HepG2 (cell line): ENCODE results near the gene SPSB2. TPM values are rescaled to one million over a fixed set of nuclear protein-coding genes. Genes with fewer than 3 reads are reported as not detected.

Experiments
- ERF ChIP-seq: IDR thresholded peaks from 2 replicates; pipeline ENCODE4 v1.6.1; 2018; ENCODE audit warnings: missing biosample characterization, missing genetic modification reagents
- GATAD1 ChIP-seq: IDR thresholded peaks from 2 replicates; pipeline ENCODE4 v1.6.1; 2016; ENCODE audit warnings: missing genetic modification reagents, missing compliant biosample characterization
- JUND ChIP-seq: sonication (generic); formaldehyde crosslinking; IDR thresholded peaks from 2 replicates; pipeline ENCODE4 v1.8.0; 2022; ENCODE audit warnings: mild to moderate bottlenecking, missing genetic modification reagents
- MYC ChIP-seq: sonication (generic); formaldehyde crosslinking; IDR thresholded peaks from 2 replicates; pipeline ENCODE4 v1.9.0; 2021; ENCODE audit warnings: missing genetic modification reagents, borderline replicate concordance
- RAD51 ChIP-seq: fragments of 450-650 bp; IDR thresholded peaks from 2 replicates; pipeline ENCODE4 v1.6.1; 2016; ENCODE audit warnings: borderline replicate concordance
- SNRNP70 ChIP-seq: fragments of 200-400 bp; formaldehyde crosslinking; IDR thresholded peaks from 2 replicates; pipeline ENCODE4 v1.6.1; 2017; ENCODE audit warnings: mild to moderate bottlenecking, low read depth, low read length, moderate library complexity
- ZNF383 ChIP-seq: sonication (generic); formaldehyde crosslinking; IDR thresholded peaks from 2 replicates; pipeline ENCODE4 v1.4.0; 2020; ENCODE audit warnings: missing genetic modification reagents, mild to moderate bottlenecking, borderline replicate concordance
- ZNF891 ChIP-seq: sonication (generic); formaldehyde crosslinking; IDR thresholded peaks from 2 replicates; pipeline ENCODE4 v1.5.0; 2020; ENCODE audit warnings: mild to moderate bottlenecking, missing genetic modification reagents
- polyA plus RNA-seq, 8 experiments: library from polyadenylated mRNA; depleted of rRNA in 3 of 8; stranded (reverse) in 7 of 8; unstranded in 1 of 8; fragments of >200 nt; fragmentation: Illumina TruSeq in 4 of 8; extraction: Trizol in 4 of 8; gene quantifications; 2 replicates each; pipeline versions ENCODE4 v1.2.1 to v1.2.3, GENCODE V29; 2011 to 2016; ENCODE audit warnings: low read depth in 4 of 8, missing spikeins in 1 of 8, mixed read lengths in 1 of 8; ENCODE audit not compliant: insufficient read depth in 1 of 8
- total RNA-seq, 5 experiments: library from RNA; depleted of rRNA; stranded (reverse); fragments of >200 nt; fragmentation: Illumina TruSeq; extraction: Trizol; gene quantifications; 2 replicates each; pipeline ENCODE4 v1.2.3, GENCODE V29; 2016; ENCODE audit warnings: low read depth in 1 of 5
- TF ChIP-seq, protein P1 (sequence below): sonication (generic); formaldehyde crosslinking; IDR thresholded peaks from 2 replicates; pipeline ENCODE4 v1.4.0; 2020; ENCODE audit warnings: missing genetic modification reagents
- TF ChIP-seq, protein P2 (sequence below): sonication (generic); formaldehyde crosslinking; IDR thresholded peaks from 2 replicates; pipeline ENCODE4 v1.9.0; 2021; ENCODE audit warnings: missing genetic modification reagents, borderline replicate concordance
- TF ChIP-seq, protein P3 (sequence below): fragments of 450-650 bp; IDR thresholded peaks from 2 replicates; pipeline ENCODE4 v1.6.1; 2017; ENCODE audit warnings: mild to moderate bottlenecking
- TF ChIP-seq, protein P4 (sequence below): sonication (generic); formaldehyde crosslinking; IDR thresholded peaks from 2 replicates; pipeline ENCODE4 v1.4.0; 2020; ENCODE audit warnings: missing genetic modification reagents, mild to moderate bottlenecking, borderline replicate concordance
- TF ChIP-seq, protein P5 (sequence below): sonication (generic); formaldehyde crosslinking; IDR thresholded peaks from 2 replicates; pipeline ENCODE4 v1.5.0; 2020; ENCODE audit warnings: mild to moderate bottlenecking, missing genetic modification reagents, borderline replicate concordance

The SPSB2 gene
- total and polyA plus RNA-seq, 2 of the 13 experiments (the other 11 are each of a cell fraction or from before 2014, with no cell fraction given) = 2.0 to 6.2 TPM

DNA sequence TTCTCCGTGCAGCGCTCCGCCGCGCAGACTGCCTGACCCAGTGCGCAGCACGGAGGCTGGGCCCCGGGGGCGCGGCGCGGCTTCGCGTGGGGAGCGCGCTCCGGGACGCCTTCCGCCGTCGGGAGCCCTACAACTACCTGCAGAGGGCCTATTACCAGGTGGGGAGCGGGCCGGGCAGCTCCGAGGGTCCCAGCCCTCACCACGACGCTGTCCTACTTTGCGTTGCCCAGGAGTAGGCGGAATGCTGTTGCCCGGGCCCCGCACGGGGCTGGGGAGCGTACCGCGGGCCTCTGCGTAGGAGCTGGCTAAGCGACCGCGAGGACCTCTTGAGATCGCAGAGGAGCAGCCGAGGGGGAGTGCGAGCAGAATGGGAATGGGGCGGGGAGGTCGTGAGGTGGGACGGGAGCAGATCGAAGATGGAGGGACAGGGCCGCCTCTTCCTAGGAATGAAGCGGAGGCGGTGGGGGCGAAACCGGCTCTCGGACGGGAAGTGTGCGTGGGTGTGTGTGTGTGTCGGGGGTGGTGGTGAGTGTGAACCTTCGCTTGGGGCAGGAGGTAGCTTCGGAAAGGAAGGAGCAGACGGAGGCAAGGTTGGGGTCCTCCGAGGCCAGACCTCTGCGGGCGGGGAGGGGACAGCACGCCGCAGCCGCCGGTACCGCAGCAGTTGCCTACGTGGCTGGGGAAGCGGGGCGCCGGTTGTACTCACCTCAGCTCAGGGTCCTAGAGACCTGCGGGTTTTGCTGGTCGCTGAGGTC, 44.1 kb downstream of the SPSB2 start (continued):
- TF ChIP-seq, protein P1, sequence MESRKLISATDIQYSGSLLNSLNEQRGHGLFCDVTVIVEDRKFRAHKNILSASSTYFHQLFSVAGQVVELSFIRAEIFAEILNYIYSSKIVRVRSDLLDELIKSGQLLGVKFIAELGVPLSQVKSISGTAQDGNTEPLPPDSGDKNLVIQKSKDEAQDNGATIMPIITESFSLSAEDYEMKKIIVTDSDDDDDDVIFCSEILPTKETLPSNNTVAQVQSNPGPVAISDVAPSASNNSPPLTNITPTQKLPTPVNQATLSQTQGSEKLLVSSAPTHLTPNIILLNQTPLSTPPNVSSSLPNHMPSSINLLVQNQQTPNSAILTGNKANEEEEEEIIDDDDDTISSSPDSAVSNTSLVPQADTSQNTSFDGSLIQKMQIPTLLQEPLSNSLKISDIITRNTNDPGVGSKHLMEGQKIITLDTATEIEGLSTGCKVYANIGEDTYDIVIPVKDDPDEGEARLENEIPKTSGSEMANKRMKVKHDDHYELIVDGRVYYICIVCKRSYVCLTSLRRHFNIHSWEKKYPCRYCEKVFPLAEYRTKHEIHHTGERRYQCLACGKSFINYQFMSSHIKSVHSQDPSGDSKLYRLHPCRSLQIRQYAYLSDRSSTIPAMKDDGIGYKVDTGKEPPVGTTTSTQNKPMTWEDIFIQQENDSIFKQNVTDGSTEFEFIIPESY (CRISPR knock-in tag) = 0 out of 2 replicates have a peak, but pooled peaks have one; percentile 11
- TF ChIP-seq ZNF891 (CRISPR knock-in tag) (no peak), JUND (CRISPR knock-in tag) (no peak), RAD51 (no peak), MYC (CRISPR knock-in tag) (peak; percentile 83; the same call in 1 of the 2 replicates), ZNF383 (CRISPR knock-in tag) (no peak), GATAD1 (peak; percentile 28; the same call in 1 of the 2 replicates), SNRNP70 (no peak), ERF (CRISPR knock-in tag) (no peak)
- TF ChIP-seq, protein P2, sequence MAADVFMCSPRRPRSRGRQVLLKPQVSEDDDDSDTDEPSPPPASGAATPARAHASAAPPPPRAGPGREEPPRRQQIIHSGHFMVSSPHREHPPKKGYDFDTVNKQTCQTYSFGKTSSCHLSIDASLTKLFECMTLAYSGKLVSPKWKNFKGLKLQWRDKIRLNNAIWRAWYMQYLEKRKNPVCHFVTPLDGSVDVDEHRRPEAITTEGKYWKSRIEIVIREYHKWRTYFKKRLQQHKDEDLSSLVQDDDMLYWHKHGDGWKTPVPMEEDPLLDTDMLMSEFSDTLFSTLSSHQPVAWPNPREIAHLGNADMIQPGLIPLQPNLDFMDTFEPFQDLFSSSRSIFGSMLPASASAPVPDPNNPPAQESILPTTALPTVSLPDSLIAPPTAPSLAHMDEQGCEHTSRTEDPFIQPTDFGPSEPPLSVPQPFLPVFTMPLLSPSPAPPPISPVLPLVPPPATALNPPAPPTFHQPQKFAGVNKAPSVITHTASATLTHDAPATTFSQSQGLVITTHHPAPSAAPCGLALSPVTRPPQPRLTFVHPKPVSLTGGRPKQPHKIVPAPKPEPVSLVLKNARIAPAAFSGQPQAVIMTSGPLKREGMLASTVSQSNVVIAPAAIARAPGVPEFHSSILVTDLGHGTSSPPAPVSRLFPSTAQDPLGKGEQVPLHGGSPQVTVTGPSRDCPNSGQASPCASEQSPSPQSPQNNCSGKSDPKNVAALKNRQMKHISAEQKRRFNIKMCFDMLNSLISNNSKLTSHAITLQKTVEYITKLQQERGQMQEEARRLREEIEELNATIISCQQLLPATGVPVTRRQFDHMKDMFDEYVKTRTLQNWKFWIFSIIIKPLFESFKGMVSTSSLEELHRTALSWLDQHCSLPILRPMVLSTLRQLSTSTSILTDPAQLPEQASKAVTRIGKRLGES (CRISPR knock-in tag) = no peak
- TF ChIP-seq, protein P3, sequence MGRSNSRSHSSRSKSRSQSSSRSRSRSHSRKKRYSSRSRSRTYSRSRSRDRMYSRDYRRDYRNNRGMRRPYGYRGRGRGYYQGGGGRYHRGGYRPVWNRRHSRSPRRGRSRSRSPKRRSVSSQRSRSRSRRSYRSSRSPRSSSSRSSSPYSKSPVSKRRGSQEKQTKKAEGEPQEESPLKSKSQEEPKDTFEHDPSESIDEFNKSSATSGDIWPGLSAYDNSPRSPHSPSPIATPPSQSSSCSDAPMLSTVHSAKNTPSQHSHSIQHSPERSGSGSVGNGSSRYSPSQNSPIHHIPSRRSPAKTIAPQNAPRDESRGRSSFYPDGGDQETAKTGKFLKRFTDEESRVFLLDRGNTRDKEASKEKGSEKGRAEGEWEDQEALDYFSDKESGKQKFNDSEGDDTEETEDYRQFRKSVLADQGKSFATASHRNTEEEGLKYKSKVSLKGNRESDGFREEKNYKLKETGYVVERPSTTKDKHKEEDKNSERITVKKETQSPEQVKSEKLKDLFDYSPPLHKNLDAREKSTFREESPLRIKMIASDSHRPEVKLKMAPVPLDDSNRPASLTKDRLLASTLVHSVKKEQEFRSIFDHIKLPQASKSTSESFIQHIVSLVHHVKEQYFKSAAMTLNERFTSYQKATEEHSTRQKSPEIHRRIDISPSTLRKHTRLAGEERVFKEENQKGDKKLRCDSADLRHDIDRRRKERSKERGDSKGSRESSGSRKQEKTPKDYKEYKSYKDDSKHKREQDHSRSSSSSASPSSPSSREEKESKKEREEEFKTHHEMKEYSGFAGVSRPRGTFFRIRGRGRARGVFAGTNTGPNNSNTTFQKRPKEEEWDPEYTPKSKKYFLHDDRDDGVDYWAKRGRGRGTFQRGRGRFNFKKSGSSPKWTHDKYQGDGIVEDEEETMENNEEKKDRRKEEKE = no peak
- TF ChIP-seq, protein P4, sequence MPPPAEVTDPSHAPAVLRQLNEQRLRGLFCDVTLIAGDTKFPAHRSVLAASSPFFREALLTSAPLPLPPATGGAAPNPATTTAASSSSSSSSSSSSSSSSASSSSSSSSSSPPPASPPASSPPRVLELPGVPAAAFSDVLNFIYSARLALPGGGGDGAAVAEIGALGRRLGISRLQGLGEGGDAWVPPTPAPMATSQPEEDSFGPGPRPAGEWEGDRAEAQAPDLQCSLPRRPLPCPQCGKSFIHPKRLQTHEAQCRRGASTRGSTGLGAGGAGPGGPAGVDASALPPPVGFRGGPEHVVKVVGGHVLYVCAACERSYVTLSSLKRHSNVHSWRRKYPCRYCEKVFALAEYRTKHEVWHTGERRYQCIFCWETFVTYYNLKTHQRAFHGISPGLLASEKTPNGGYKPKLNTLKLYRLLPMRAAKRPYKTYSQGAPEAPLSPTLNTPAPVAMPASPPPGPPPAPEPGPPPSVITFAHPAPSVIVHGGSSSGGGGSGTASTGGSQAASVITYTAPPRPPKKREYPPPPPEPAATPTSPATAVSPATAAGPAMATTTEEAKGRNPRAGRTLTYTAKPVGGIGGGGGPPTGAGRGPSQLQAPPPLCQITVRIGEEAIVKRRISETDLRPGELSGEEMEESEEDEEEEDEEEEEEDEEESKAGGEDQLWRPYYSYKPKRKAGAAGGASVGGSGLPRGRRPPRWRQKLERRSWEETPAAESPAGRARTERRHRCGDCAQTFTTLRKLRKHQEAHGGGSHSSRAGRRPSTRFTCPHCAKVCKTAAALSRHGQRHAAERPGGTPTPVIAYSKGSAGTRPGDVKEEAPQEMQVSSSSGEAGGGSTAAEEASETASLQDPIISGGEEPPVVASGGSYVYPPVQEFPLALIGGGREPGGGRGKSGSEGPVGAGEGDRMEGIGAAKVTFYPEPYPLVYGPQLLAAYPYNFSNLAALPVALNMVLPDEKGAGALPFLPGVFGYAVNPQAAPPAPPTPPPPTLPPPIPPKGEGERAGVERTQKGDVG = no peak
- TF ChIP-seq, protein P5, sequence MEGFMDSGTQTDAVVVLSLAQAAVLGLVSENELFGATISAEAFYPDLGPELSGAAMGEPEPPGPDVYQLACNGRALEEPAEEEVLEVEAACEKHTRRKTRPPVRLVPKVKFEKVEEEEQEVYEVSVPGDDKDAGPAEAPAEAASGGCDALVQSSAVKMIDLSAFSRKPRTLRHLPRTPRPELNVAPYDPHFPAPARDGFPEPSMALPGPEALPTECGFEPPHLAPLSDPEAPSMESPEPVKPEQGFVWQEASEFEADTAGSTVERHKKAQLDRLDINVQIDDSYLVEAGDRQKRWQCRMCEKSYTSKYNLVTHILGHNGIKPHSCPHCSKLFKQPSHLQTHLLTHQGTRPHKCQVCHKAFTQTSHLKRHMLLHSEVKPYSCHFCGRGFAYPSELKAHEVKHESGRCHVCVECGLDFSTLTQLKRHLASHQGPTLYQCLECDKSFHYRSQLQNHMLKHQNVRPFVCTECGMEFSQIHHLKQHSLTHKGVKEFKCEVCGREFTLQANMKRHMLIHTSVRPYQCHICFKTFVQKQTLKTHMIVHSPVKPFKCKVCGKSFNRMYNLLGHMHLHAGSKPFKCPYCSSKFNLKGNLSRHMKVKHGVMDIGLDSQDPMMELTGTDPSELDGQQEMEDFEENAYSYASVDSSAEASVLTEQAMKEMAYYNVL = peak; percentile 70
